Measurements from ENCODE around the gene GRIN2A.

The GRIN2A gene

DNA sequence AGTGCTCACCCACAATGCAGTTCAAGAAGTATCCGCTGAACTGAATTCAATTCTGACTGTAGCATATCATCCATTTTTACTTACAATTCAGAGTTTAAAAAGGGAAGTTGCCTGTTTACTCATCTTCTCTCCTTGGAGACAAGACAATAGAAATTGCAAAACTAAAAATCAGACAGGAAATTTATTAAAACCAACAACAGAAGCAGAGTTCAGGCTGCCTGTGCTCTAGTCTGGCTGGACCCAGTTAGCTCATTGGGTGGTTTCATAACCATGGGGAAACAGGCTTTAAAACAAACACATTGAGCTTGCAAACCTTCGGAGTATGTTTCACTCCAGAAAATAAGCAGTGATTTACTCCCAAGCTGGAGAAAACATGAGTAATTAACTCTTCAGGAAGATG lies 321.4 kb downstream of the GRIN2A start:
- TF ChIP-seq SUZ12 (IDR thresholded peaks at IDR 0.05; ENCODE audit: extremely low read depth, insufficient read depth, insufficient read length) (no peak), YY1 (IDR thresholded peaks at IDR 0.05; ENCODE audit: insufficient read depth, insufficient read length) (no peak), ZNF274 (IDR thresholded peaks at IDR 0.05; ENCODE audit: low read depth, low read length) (no peak)
- DNase-seq (ENCODE audit: low read depth, low spot score) = no peak
- no peak overlapping the region for H3K9ac ChIP-seq (ENCODE audit: insufficient read length, low read depth)

DNA sequence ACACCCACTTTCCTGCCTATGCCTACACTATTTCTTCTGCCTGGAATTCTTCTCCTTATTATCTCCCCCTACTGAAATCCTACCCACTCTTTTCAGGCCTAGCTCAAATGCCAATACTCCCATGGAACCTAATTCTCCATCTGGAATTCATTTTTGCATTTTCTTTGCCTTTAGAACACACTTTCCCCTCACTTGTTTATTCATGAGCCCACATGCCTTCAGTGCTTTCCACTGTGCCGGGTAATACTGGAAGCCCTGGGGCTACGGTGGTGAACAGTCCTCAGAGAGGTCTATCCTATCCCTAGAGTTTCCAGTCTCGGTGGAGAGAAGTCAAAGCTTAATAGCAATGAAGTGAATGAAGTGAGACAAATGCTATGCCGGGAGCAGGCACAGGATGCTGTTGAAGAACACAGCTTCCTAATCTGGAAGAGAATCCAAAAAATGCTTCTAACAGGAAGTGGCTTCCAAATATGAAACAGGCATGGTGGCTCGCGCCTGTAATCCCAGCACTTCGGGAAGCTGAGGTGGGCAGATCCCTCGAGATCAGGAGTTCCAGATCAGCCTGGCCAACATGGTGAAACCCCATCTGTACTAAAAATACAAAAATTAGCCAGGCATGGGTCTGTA lies 322.4 kb downstream of the GRIN2A start:
- TF ChIP-seq SUZ12 (IDR thresholded peaks at IDR 0.05; ENCODE audit: extremely low read depth, insufficient read depth, insufficient read length) (no peak), ZNF274 (IDR thresholded peaks at IDR 0.05; ENCODE audit: low read depth, low read length) (no peak), YY1 (IDR thresholded peaks at IDR 0.05; ENCODE audit: insufficient read depth, insufficient read length) (no peak)
- Histone ChIP-seq H3K36me3 (ENCODE audit: insufficient read depth, insufficient read length, low read length) (no peaks in the 10 kb centered on the region), H3K4me3 (ENCODE audit: insufficient read length, low read depth) (no peak overlapping the region), H3K9me3 (ENCODE audit: insufficient read depth, low read length) (0 out of 2 replicates have a peak, but pooled peaks cover 4% of the 10 kb centered on the region), H3K4me1 (ENCODE audit: insufficient read depth, insufficient read length) (no peaks in the 10 kb centered on the region), H3K9ac (ENCODE audit: insufficient read length, low read depth) (no peak overlapping the region), H3K27me3 (ENCODE audit: insufficient read depth, insufficient read length) (no peaks in the 10 kb centered on the region)
- no peak for DNase-seq (ENCODE audit: low read depth, low spot score)

More for the DNA sequence above, 321.4 kb downstream of the GRIN2A start:
- Histone ChIP-seq H3K36me3 (ENCODE audit: insufficient read depth, insufficient read length, low read length) (no peaks in the 10 kb centered on the region), H3K4me3 (ENCODE audit: insufficient read length, low read depth) (no peak overlapping the region), H3K27me3 (ENCODE audit: insufficient read depth, insufficient read length) (no peaks in the 10 kb centered on the region), H3K9me3 (ENCODE audit: insufficient read depth, low read length) (0 out of 2 replicates have a peak, but pooled peaks cover 4% of the 10 kb centered on the region), H3K4me1 (ENCODE audit: insufficient read depth, insufficient read length) (no peaks in the 10 kb centered on the region)

DNA sequence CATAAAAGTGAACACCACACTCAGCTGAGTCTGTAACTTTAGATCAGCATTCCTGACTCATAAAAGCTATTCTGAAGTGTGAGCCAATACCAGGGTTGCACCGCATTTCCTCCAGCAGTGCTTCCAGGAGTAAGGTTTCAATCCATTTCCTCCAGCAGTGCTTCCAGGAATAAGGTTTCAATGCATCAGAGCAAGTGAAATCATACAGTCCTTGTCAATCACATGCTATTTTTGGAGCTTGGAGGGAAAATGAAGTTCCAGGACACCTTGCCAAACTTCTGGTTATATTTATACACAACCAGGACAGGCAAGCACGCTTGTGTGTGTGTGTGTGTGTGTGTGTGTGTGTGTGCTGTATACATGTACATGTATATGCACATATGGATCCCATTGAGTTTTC lies 327.6 kb downstream of the GRIN2A start:
- no peak overlapping the region for H3K9ac ChIP-seq (ENCODE audit: insufficient read length, low read depth)
- no peak for DNase-seq (ENCODE audit: low read depth, low spot score)
- H3K27me3 ChIP-seq (ENCODE audit: insufficient read depth, insufficient read length) = no peaks in the 10 kb centered on the region
- TF ChIP-seq ZNF274 (IDR thresholded peaks at IDR 0.05; ENCODE audit: low read depth, low read length) (no peak), SUZ12 (IDR thresholded peaks at IDR 0.05; ENCODE audit: extremely low read depth, insufficient read depth, insufficient read length) (no peak)
- H3K36me3 ChIP-seq (ENCODE audit: insufficient read depth, insufficient read length, low read length) = no peaks in the 10 kb centered on the region
- no peaks in the 10 kb centered on the region for H3K4me1 ChIP-seq (ENCODE audit: insufficient read depth, insufficient read length)
- peaks cover 11% of the 10 kb centered on the region; the same call in 1 of the 2 replicates for H3K9me3 ChIP-seq (ENCODE audit: insufficient read depth, low read length)
- no peak overlapping the region for H3K4me3 ChIP-seq (ENCODE audit: insufficient read length, low read depth)

GRCh38 chr16:9852003-9852402 lies 330.2 kb downstream of the GRIN2A start:
- no peak for DNase-seq (ENCODE audit: low read depth, low spot score)
- Histone ChIP-seq H3K4me1 (ENCODE audit: insufficient read depth, insufficient read length) (no peaks in the 10 kb centered on the region), H3K36me3 (ENCODE audit: insufficient read depth, insufficient read length, low read length) (no peaks in the 10 kb centered on the region), H3K9ac (ENCODE audit: insufficient read length, low read depth) (no peak overlapping the region), H3K4me3 (ENCODE audit: insufficient read length, low read depth) (no peak overlapping the region), H3K27me3 (ENCODE audit: insufficient read depth, insufficient read length) (no peaks in the 10 kb centered on the region), H3K9me3 (ENCODE audit: insufficient read depth, low read length) (peaks cover 7% of the 10 kb centered on the region; the same call in 1 of the 2 replicates)
- TF ChIP-seq SUZ12 (IDR thresholded peaks at IDR 0.05; ENCODE audit: extremely low read depth, insufficient read depth, insufficient read length) = no peak
- TF ChIP-seq YY1 (IDR thresholded peaks at IDR 0.05; ENCODE audit: insufficient read depth, insufficient read length) = no peak
- TF ChIP-seq ZNF274 (IDR thresholded peaks at IDR 0.05; ENCODE audit: low read depth, low read length) = no peak

- Histone ChIP-seq H3K4me1 (ENCODE audit: insufficient read depth, insufficient read length) (no peaks in the 10 kb centered on the region), H3K9me3 (ENCODE audit: insufficient read depth, low read length) (peaks cover 7% of the 10 kb centered on the region; the same call in 1 of the 2 replicates), H3K9ac (ENCODE audit: insufficient read length, low read depth) (no peak overlapping the region), H3K36me3 (ENCODE audit: insufficient read depth, insufficient read length, low read length) (no peaks in the 10 kb centered on the region), H3K4me3 (ENCODE audit: insufficient read length, low read depth) (no peak overlapping the region), H3K27me3 (ENCODE audit: insufficient read depth, insufficient read length) (no peaks in the 10 kb centered on the region)
- TF ChIP-seq YY1 (IDR thresholded peaks at IDR 0.05; ENCODE audit: insufficient read depth, insufficient read length) (no peak), ZNF274 (IDR thresholded peaks at IDR 0.05; ENCODE audit: low read depth, low read length) (no peak), SUZ12 (IDR thresholded peaks at IDR 0.05; ENCODE audit: extremely low read depth, insufficient read depth, insufficient read length) (no peak)
- DNase-seq (ENCODE audit: low read depth, low spot score) = no peak
Observed at GRCh38 chr16:9850817-9851216, 331.4 kb downstream of the GRIN2A start.

DNA sequence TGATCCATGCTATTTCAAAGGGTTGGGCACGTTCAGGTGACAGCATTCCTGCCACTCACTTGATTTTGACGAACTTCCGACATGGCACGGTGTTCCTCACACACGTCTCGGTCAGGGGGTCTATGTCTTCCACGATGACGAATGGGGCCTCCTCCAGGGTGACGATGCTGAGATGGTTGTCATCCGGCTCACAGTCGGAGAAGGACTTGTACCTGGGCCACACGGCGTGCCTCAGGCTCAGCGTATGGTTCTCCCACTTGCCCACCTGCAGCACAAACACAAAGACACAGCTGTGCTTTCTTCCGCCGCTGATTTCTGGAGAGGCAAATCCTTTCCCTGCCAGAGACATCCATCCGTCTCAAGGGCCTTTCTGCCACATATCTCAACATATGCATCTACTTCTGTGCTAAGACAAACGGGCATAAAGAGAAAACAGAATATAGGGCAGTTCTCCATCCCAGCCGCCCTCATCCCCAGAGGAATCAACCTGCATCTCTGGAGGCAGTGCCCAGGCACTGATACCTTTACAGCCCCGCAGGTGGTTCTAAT lies 332.5 kb downstream of the GRIN2A start:
- DNase-seq (ENCODE audit: low read depth, low spot score) = no peak

DNA sequence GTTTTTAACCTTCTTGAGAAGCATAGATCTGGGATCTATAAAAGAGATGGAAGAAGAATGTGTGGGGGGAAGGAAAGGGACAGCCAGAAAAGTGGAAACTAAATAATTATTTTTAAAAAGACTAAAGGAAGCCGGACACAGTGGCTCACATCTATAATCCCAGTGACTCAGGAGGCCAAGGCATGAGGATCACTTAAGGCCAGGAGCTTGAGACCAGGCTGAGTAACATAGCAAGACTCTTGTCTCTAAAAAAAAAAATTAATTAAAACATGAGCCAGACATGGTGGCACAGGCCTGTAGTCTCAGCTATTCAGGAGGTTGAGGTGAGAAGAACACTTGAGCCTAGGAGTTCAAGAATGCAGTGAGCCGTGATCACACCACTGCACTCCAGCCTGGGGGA lies 335.1 kb downstream of the GRIN2A start:
- Histone ChIP-seq H3K9me3 (ENCODE audit: insufficient read depth, low read length) (no peaks in the 10 kb centered on the region), H3K27me3 (ENCODE audit: insufficient read depth, insufficient read length) (no peaks in the 10 kb centered on the region), H3K4me1 (ENCODE audit: insufficient read depth, insufficient read length) (no peaks in the 10 kb centered on the region), H3K36me3 (ENCODE audit: insufficient read depth, insufficient read length, low read length) (no peaks in the 10 kb centered on the region), H3K4me3 (ENCODE audit: insufficient read length, low read depth) (no peak overlapping the region), H3K9ac (ENCODE audit: insufficient read length, low read depth) (no peak overlapping the region)
- DNase-seq (ENCODE audit: low read depth, low spot score) = no peak
- TF ChIP-seq SUZ12 (IDR thresholded peaks at IDR 0.05; ENCODE audit: extremely low read depth, insufficient read depth, insufficient read length) (no peak), YY1 (IDR thresholded peaks at IDR 0.05; ENCODE audit: insufficient read depth, insufficient read length) (no peak), ZNF274 (IDR thresholded peaks at IDR 0.05; ENCODE audit: low read depth, low read length) (no peak)

More for the DNA sequence above, 332.5 kb downstream of the GRIN2A start:
- Histone ChIP-seq H3K9me3 (ENCODE audit: insufficient read depth, low read length) (peaks cover 7% of the 10 kb centered on the region; the same call in 1 of the 2 replicates), H3K36me3 (ENCODE audit: insufficient read depth, insufficient read length, low read length) (no peaks in the 10 kb centered on the region), H3K27me3 (ENCODE audit: insufficient read depth, insufficient read length) (no peaks in the 10 kb centered on the region), H3K9ac (ENCODE audit: insufficient read length, low read depth) (no peak overlapping the region), H3K4me1 (ENCODE audit: insufficient read depth, insufficient read length) (no peaks in the 10 kb centered on the region), H3K4me3 (ENCODE audit: insufficient read length, low read depth) (no peak overlapping the region)
- no peak for TF ChIP-seq YY1 (IDR thresholded peaks at IDR 0.05; ENCODE audit: insufficient read depth, insufficient read length)
- TF ChIP-seq ZNF274 (IDR thresholded peaks at IDR 0.05; ENCODE audit: low read depth, low read length) = no peak
- TF ChIP-seq SUZ12 (IDR thresholded peaks at IDR 0.05; ENCODE audit: extremely low read depth, insufficient read depth, insufficient read length) = no peak

All from NT2/D1 (cell line).